ENCODE measurements around the gene MYCBPAP.

DNA sequence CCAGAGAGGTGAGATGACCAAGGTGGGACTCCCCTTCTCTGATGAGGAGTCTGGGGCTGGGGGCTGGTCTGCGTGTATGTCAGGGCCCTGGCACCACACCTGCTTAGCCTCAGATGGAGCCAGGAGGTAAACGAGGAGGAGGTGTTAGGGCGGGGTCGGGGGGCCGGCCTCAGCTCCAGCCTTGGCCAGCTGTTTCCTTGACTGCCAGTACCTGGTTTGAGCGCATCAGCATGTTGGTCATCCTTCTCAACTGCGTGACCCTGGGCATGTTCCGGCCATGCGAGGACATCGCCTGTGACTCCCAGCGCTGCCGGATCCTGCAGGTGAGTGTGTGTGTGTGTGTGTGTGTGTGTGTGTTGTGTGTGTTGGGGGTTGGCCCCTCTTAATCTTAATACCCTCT lies 60.4 kb downstream of the MYCBPAP start:
- TF ChIP-seq, protein P1, sequence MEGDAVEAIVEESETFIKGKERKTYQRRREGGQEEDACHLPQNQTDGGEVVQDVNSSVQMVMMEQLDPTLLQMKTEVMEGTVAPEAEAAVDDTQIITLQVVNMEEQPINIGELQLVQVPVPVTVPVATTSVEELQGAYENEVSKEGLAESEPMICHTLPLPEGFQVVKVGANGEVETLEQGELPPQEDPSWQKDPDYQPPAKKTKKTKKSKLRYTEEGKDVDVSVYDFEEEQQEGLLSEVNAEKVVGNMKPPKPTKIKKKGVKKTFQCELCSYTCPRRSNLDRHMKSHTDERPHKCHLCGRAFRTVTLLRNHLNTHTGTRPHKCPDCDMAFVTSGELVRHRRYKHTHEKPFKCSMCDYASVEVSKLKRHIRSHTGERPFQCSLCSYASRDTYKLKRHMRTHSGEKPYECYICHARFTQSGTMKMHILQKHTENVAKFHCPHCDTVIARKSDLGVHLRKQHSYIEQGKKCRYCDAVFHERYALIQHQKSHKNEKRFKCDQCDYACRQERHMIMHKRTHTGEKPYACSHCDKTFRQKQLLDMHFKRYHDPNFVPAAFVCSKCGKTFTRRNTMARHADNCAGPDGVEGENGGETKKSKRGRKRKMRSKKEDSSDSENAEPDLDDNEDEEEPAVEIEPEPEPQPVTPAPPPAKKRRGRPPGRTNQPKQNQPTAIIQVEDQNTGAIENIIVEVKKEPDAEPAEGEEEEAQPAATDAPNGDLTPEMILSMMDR (IDR thresholded peaks at IDR 0.05 in 4 of 5, conservative IDR thresholded peaks at IDR 0.05 in 1 of 5): no peak
- TF ChIP-seq POLR2A (IDR thresholded peaks at IDR 0.05): no peak
